GM21619 (cell line): ENCODE data around the gene ENPP6.
"Not testable (repeated sequence)": the region's sequence is repeated elsewhere in the genome, so short reads cannot be mapped to it uniquely, and the experiment has no call there.

ENCODE experiments used
- ATAC-seq: cut with Tn5 transposase; IDR thresholded peaks from one replicate; pipeline ENCODE4 v1.9.1; 2021; ENCODE audit not compliant: unreplicated experiment

The ENPP6 gene

DNA sequence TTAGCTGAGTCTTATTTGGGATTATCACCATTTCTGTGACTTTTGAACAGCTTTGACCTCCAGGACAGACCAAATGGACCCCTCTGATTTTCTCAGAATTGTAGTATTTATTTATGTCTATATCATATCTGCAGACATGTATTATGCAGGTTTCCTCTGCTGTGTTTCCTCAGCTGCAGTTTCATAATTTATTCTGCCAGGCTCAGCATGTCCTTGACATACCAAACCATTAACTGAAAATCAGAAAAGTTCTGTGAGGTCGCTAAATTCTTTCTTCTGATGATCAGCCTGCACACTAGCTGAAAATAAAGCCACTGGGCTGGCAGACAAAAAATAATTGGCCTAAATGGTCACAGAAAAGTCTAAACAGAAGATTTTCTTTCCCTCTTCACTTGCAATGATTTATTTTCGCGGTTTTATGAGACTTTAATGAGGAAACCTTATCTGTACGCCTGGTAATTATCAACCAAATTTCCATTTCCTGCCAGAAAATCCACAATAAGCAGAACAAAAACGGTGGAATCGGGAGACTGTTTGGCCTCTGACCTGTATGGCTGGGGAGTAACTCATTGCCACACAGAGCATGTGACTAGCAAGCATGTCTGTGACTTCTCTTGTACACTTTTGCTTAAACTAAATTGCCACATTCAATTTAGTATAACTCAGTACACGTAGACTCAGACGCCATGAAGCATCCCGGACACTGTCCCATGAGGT is 150.9 kb downstream of the ENPP6 start:
- ATAC-seq, result no peak

GRCh38 chr4:184064877-184065276 is 152.8 kb downstream of the ENPP6 start:
- ATAC-seq, result no peak

GRCh38 chr4:184062769-184063168 is 154.9 kb downstream of the ENPP6 start:
- ATAC-seq, result no peak

- ATAC-seq, result no peak
Observed at GRCh38 chr4:184061582-184061981, 156.1 kb downstream of the ENPP6 start.

DNA sequence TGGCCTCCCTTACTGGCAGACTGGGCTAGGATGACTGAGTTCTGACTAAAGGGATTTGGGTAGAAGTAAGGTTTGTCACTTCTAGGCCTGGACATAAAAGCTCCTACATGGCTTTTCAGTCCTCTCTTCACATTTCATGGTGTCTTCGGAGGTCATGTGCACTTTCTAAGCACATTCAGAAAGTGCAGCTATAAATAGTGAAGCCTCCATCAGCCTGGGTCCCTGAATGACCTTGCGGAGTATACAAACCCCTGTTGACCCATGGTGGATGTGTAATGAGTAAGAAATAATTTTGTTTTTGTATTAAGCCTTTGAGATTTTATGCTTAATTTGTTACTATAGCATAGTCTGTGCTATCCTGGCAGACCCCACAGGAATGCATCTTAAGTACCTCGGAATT is 158.6 kb downstream of the ENPP6 start:
- no peak for ATAC-seq

- ATAC-seq, result no peak
Observed at GRCh38 chr4:184058026-184058425, 159.6 kb downstream of the ENPP6 start.

GRCh38 chr4:184056877-184057276 is 160.8 kb downstream of the ENPP6 start:
- no peak for ATAC-seq

- no peak for ATAC-seq
Observed at GRCh38 chr4:184053434-184053833, 164.2 kb downstream of the ENPP6 start.

DNA sequence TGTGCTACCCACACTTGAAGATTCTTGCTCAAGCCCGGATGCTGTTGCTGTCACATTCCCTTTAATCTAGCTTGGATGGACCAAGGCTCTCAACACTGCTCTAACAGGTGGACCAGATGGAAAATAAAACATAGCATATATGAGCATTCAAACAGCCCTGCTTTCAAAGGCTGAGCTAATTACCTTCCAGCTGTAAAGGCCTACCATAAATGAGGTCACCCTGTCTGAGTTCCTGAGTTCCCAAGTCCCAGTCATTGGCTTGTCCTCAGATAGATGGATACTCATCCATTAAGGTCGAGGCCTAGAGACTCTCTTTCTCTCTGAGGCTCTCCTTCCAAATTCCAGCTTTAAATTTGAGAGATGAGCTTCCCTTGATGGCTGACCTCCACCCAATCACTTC is 165.1 kb downstream of the ENPP6 start:
- no peak for ATAC-seq

DNA sequence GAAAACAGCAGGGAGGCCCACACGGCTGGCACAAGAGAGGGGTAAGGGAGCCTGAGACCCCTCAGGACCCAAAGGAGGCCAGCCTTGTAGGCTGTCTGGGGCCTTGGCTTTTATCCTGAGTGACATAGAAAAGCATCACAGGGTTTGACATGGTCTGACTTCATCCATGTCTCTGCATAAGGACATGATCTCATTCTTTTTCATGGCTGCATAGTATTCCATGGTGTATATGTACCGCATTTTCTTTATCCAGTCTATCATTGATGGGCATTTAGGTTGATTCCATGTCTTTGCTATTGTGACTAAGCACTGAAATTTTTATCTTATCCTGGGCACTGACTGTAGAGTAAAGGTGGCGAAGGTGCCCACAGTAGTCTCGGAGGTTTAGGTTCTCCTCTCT is 166.4 kb downstream of the ENPP6 start:
- ATAC-seq, result not testable (repeated sequence)

- ATAC-seq, result no peak
Observed at GRCh38 chr4:184046148-184046547, 171.5 kb downstream of the ENPP6 start.

DNA sequence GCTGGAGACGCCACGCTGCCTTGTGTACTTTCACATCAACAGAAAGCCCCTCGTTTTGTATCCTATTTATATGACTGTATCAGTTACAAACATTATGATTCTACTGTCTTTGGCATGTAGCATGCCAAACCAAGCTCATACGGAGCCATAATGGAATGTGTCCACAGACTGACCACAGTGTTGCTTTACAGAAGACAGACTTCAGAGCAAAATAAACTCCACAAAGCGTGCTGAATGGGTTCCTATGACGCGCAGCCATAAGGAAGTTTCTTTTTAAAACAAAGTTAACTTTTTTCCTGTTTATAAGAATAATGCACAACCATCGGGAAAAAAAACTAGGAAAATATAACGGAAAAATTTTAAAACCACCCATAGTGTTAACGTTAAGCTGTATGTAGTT is 176.5 kb downstream of the ENPP6 start:
- ATAC-seq, result no peak

GRCh38 chr4:184039963-184040383 is 177.7 kb downstream of the ENPP6 start:
- ATAC-seq, result no peak
